BJ (cell line): ENCODE results near the gene BATF3. TPM values are rescaled to one million over a fixed set of nuclear protein-coding genes. Genes with fewer than 3 reads are reported as not detected.
"Not testable (repeated sequence)": the region's sequence is repeated elsewhere in the genome, so short reads cannot be mapped to it uniquely, and the experiment has no call there.

Experiments
- CTCF ChIA-PET: fragments of 350-600 bp; formaldehyde crosslinking; extraction: SDS; loops from one replicate; lab custom pipeline; 2021; ENCODE audit warnings: antibody characterized with exemption, inconsistent platforms; lab: Yijun Ruan, JAX
- POLR2A ChIA-PET: fragments of 300-600 bp; sonication (Branson Sonifier 250); formaldehyde crosslinking; extraction: SDS; loops from one replicate; lab custom pipeline; 2021; ENCODE audit warnings: antibody characterized with exemption; lab: Charles Lee
- DNase-seq: peaks from one replicate; pipeline ENCODE4 v3.0.0-alpha.2; 2011; ENCODE audit warnings: low read depth
- H3K27me3 ChIP-seq: 2 replicates; pipeline ENCODE4 v1.6.0; 2011; ENCODE audit warnings: low read length; ENCODE audit not compliant: control insufficient read depth, insufficient read depth
- H3K36me3 ChIP-seq: 2 replicates; pipeline ENCODE4 v1.5.1; 2011; ENCODE audit warnings: low read length; ENCODE audit not compliant: control insufficient read depth, insufficient read depth
- H3K4me3 ChIP-seq: 2 replicates; pipeline ENCODE4 v1.5.1; 2011; ENCODE audit warnings: low read depth, mild to moderate bottlenecking, control low read depth, low read length
- CTCF ChIP-seq: IDR thresholded peaks from 2 replicates; pipeline ENCODE4 v1.5.1; 2011; ENCODE audit warnings: low read depth, mild to moderate bottlenecking, control low read depth, inconsistent platforms, low read length, moderate library complexity; ENCODE audit not compliant: insufficient read depth
- polyA plus RNA-seq: library from polyadenylated mRNA; depleted of rRNA; stranded (reverse); fragments of >200 nt; gene quantifications from 2 replicates; pipeline ENCODE4 v1.2.3, GENCODE V29; 2011

The BATF3 gene
- polyA plus RNA-seq, 1 experiment, result 1.7 TPM

GRCh38 chr1:212666116-212666775 is 33.4 kb downstream of the BATF3 start:
- CTCF ChIA-PET, result interaction anchor here (1.0 to 2.8 kb wide), 27 partner anchors 10 to 348 kb away, joined by 3 to 35 read pairs (median 7); partner anchors contain the start of genes NSL1 and TATDN3
- no peak for TF ChIP-seq CTCF
- POLR2A ChIA-PET, result no interaction called here
- Histone ChIP-seq H3K27me3 (no peaks in the 10 kb centered on the region), H3K4me3 (no peak overlapping the region), H3K36me3 (no peaks in the 10 kb centered on the region)
- DNase-seq, result no peak

GRCh38 chr1:212665241-212666115 is 34.2 kb downstream of the BATF3 start:
- H3K36me3 ChIP-seq, result no peaks in the 10 kb centered on the region
- ChIA-PET POLR2A (no interaction called here), CTCF (interaction anchor here (0.6 to 2.8 kb wide), 44 partner anchors 9 to 405 kb away, joined by 3 to 35 read pairs (median 5); partner anchors contain the start of genes ATF3, BATF3, NSL1 and TATDN3)
- H3K4me3 ChIP-seq, result peak overlapping the region; percentile 75
- peak; percentile 94 for TF ChIP-seq CTCF
- H3K27me3 ChIP-seq, result no peaks in the 10 kb centered on the region
- no peak for DNase-seq

GRCh38 chr1:212664409-212665199 is 35.0 kb downstream of the BATF3 start:
- Histone ChIP-seq H3K27me3 (no peaks in the 10 kb centered on the region), H3K4me3 (no peak overlapping the region), H3K36me3 (no peaks in the 10 kb centered on the region)
- DNase-seq, result no peak
- ChIA-PET POLR2A (no interaction called here), CTCF (interaction anchor here (0.6 to 2.8 kb wide), 44 partner anchors 8 to 406 kb away, joined by 3 to 35 read pairs (median 5); partner anchors contain the start of genes ATF3, BATF3, NSL1 and TATDN3)
- no peak for TF ChIP-seq CTCF

GRCh38 chr1:212658250-212658649 is 41.4 kb downstream of the BATF3 start:
- H3K4me3 ChIP-seq, H3K27me3 ChIP-seq, H3K36me3 ChIP-seq, POLR2A ChIA-PET, DNase-seq: not testable (repeated sequence)
- CTCF ChIA-PET, result interaction anchor here (0.8 to 1.4 kb wide), 3 partner anchors 9 to 40 kb away, joined by 3 read pairs; no protein-coding TSS in a partner anchor

- H3K27me3 ChIP-seq, result no peaks in the 10 kb centered on the region
- no peak overlapping the region for H3K4me3 ChIP-seq
- no peaks in the 10 kb centered on the region for H3K36me3 ChIP-seq
- no peak for DNase-seq
- CTCF ChIA-PET, result interaction anchor here (3.3 kb wide), 1 partner anchor 9 kb away, joined by 23 read pairs; no protein-coding TSS in a partner anchor
- no peak for TF ChIP-seq CTCF
- POLR2A ChIA-PET, result no interaction called here
These were observed 42.9 kb downstream of the BATF3 start for GRCh38 chr1:212656730-212657129.
